ENCODE data around the gene IRF5.

DNA sequence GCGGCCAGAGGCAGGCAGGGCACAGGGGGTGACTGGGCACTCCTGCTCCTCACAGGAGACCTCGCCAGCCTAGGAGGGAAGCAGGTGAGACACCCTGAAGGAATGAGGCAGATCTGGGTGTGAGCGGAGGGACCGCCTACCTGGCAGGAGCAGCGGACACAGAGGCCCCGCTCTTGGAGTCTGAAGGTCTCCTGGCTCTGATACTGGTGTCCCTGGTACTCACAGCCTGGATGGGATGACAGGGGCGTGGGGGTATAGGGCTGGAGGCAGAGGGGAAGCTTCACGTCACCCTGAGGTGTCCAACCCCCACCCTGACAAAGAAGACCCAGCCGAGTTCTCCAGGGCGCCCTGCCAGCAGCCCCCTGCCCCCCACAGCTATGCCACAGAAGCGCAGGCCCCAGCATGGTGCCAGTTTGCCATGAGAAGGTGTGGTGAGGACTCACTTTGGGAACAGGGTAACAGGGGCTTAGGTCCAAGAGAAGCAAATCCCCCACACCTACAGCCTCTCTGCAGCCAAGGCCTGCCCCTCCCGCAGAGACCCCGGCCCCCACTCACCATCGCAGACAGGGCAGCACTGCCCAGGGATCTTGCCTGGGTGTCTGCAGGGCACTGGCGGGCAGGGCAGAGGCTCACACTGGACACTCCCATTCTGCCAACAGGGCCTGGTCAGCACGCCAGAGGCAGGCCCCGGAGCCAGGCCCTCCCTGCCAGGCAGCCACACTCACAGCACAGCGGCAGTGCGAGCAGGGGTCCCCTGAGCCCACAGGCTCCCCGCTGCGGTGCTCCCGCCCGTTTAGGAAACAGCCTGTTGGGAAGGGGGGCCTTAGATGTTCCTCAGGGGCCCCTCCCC is 44.3 kb upstream of the IRF5 start:
- TF ChIP-seq CTCF (conservative IDR thresholded peaks at IDR 0.05 in 1 of 2, IDR thresholded peaks at IDR 0.05 in 1 of 2; ENCODE audit: extremely low read depth in 1 of 2, insufficient read depth in 1 of 2, low read depth in 1 of 2, low read length in 2 of 2) (no peak), EZH2 (IDR thresholded peaks at IDR 0.05; ENCODE audit: borderline replicate concordance, low read length) (no peak)

Measured in mammary epithelial cell (primary cell).